Rectal smooth muscle tissue (tissue), 1 donor: ENCODE results near the gene MAPK4.
A peak's percentile ranks its signal among the peaks of the same experiment; 100 is the strongest.

Source experiments
- H3K27ac ChIP-seq: one replicate; pipeline ENCODE4 v1.7.0; 2013; ENCODE audit warnings: low read depth, low read length, inconsistent platforms
- H3K27me3 ChIP-seq: one replicate; pipeline ENCODE4 v1.7.0; 2013; ENCODE audit warnings: low read length; ENCODE audit not compliant: control insufficient read depth, insufficient read depth
- H3K36me3 ChIP-seq: one replicate; pipeline ENCODE4 v1.7.0; 2013; ENCODE audit warnings: low read length; ENCODE audit not compliant: control insufficient read depth, insufficient read depth
- H3K4me1 ChIP-seq: one replicate; pipeline ENCODE4 v1.7.0; 2013; ENCODE audit warnings: low read length; ENCODE audit not compliant: control insufficient read depth, insufficient read depth
- H3K4me3 ChIP-seq: one replicate; pipeline ENCODE4 v1.7.0; 2013; ENCODE audit warnings: low read length
- H3K9ac ChIP-seq: one replicate; pipeline ENCODE4 v1.7.0; 2013; ENCODE audit warnings: low read length

MAPK4 gene

DNA sequence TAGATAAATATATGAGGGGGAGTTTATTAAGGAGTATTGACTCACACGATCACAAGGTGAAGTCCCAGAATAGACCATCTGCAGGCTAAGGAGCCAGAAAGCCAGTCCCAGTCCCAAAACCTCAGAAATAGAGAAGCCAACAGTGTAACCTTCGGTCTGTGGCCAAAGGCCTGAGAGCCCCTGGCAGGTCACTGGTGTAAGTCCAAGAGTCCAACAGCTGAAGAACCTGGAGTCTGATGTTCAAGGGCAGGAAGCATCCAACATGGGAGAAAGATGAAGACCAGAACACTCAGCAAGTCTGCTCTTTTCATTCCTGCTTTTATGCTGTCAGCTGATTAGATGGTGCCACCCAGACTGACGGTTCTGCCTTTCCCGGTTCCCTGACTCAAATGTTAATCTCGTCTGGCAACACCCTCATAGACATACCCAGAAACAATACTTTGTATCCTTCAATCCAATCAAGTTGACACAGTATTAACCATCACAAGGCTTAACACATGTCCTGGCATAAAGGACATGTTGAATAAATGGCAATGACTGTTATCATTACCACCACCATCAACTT lies 56.7 kb downstream of the MAPK4 start:
- no peaks in the 10 kb centered on the region for H3K27me3 ChIP-seq
- no peak overlapping the region for H3K27ac ChIP-seq
- H3K36me3 ChIP-seq: no peaks in the 10 kb centered on the region
- H3K4me1 ChIP-seq: peaks cover 16% of the 10 kb centered on the region
- H3K4me3 ChIP-seq: no peak overlapping the region
- H3K9ac ChIP-seq: no peak overlapping the region

DNA sequence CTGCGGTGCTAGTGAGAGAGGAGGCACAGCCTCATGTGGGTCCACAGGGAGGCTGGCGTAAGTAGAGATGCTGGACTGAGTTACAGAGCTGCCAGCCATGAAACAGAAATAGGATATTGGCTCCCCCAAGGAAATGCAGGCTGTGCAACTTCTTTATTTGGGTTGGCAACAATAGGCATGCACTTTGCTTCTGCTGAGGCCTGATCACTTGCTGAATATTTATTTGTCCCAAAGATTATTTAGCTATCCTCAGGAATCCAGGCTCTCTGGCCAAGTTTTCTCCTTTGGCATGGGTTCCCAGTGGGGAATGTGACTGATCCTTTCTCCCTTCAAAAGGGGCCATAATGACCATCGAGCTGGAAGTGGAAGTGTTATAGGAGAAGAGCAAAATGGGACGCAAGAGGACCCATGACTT lies 60.0 kb downstream of the MAPK4 start:
- H3K9ac ChIP-seq: no peak overlapping the region
- peaks cover 22% of the 10 kb centered on the region for H3K4me1 ChIP-seq
- H3K27ac ChIP-seq: peak overlapping the region; percentile 73
- no peaks in the 10 kb centered on the region for H3K36me3 ChIP-seq
- no peak overlapping the region for H3K4me3 ChIP-seq
- H3K27me3 ChIP-seq: no peaks in the 10 kb centered on the region

DNA sequence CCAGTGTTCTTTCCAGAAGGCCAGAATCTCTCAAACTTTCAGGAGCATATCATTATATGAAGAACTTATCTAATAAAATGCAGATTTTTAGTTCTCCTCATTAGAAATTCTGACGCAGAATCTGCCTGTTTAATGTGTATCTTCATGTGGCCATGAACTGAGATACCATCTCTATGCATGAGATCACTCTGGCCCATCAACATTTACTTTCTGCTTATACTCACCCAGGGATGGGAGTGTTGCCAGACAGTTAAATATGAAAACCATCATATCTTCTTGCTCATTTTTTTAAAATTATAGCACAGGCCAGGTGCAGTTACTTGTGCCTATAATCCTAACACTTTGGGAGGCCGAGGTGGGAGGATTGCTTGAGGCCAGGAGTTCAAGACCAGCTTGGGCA lies 60.4 kb downstream of the MAPK4 start:
- Histone ChIP-seq H3K4me1 (peaks cover 22% of the 10 kb centered on the region), H3K27ac (peak overlapping the region; percentile 73), H3K9ac (no peak overlapping the region), H3K4me3 (no peak overlapping the region), H3K27me3 (no peaks in the 10 kb centered on the region), H3K36me3 (no peaks in the 10 kb centered on the region)

DNA sequence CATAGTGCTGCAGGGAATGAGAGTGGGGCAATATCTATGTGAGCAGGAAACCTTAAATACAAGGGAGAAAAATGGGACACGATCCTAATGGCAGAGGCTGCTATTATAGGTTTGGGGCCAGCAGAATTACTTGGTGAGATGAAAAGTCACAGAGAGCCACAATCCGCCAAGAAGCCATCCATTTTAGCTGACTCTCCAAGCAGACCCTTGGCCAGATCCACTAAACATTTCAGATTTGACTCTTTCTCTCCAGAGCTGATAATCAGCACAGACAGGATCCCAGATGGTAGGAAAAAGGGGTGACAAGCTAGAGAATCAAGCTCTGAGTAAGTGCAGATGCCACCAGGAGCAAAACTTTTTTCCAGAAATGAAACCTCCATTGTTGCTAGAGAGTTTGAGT lies 61.5 kb downstream of the MAPK4 start:
- no peaks in the 10 kb centered on the region for H3K36me3 ChIP-seq
- H3K4me3 ChIP-seq: no peak overlapping the region
- no peaks in the 10 kb centered on the region for H3K27me3 ChIP-seq
- H3K27ac ChIP-seq: peak overlapping the region; percentile 40
- no peak overlapping the region for H3K9ac ChIP-seq
- peaks cover 22% of the 10 kb centered on the region for H3K4me1 ChIP-seq

DNA sequence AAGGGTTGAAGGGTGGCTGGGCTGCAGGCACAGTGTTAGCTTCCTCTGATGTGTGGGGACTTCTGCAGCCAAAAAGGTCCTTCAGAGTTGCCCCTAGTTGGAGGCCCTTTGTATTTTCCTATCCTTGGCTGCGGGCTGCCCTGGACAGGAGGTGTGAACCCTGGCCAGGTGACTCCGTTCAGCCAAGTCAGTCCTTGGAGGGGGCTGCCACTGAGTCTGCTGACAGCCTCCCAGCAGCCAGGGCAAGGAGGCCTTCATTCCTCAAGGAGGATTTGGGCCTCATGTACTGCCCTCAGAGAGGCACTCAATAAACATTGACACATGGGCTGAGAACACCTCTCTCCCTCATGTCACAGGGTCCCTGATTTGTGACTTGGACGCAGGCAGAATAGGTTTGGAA lies 62.4 kb downstream of the MAPK4 start:
- Histone ChIP-seq H3K4me1 (peaks cover 22% of the 10 kb centered on the region), H3K27ac (no peak overlapping the region), H3K36me3 (no peaks in the 10 kb centered on the region), H3K27me3 (no peaks in the 10 kb centered on the region), H3K4me3 (no peak overlapping the region), H3K9ac (no peak overlapping the region)

DNA sequence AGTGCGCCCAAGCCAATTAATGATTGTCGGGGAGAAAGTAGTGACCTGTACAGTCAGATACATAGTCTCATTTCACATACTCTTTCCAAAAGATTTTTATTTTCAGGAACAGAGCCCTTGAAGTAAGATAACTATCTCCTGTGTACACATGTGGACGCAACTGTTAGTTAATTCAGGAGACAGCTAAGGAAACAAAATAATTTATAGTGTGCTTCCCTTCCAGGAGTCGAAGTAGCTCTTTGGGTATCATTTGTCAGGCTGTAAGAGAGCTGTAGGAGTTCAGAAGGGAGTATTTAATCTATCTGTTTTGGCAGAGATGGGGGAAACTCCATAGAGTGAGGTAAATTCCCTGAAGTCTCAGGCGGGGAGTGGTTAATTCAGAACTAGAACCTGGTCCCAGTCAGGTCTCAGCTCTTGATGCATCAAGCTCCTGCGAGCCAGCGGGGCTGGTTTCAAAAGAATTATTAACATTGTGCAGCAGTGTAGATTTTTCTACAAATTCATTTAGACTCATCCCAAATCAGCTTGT lies 63.0 kb downstream of the MAPK4 start:
- H3K4me1 ChIP-seq: peaks cover 22% of the 10 kb centered on the region
- H3K27ac ChIP-seq: no peak overlapping the region
- no peak overlapping the region for H3K9ac ChIP-seq
- H3K4me3 ChIP-seq: no peak overlapping the region
- H3K27me3 ChIP-seq: no peaks in the 10 kb centered on the region
- H3K36me3 ChIP-seq: no peaks in the 10 kb centered on the region

DNA sequence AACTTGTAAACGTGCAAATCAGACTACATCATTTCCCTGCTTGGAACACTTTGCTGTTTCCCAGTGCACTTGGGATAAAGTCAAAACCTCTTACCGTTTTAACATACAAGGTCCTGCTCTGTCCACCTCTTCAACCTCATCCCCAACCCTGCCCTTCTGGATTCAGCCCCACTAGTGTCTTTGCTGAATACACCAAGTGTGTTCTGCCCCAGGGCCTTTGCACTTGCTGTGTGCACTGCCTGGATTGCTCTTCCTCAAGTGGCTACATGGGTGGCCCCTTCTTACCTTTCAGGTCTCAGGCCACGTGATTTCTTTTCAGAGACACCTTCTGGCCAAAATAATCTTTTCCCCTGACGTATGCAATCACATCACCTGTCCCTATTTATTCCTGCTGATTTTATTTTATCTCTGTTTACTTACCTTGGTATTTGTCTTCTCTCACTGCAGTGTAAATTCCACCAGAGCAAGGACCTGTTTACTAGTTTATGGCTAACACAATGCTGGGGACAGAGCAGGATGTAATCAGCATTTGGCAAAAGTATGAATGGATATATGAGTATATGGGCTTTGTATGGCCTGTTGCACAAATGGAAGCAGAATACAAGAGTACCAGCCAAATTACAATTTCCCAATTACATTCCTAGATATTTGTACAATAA lies 63.9 kb downstream of the MAPK4 start:
- no peaks in the 10 kb centered on the region for H3K36me3 ChIP-seq
- H3K4me1 ChIP-seq: peaks cover 22% of the 10 kb centered on the region
- H3K27ac ChIP-seq: no peak overlapping the region
- H3K4me3 ChIP-seq: no peak overlapping the region
- H3K27me3 ChIP-seq: no peaks in the 10 kb centered on the region
- no peak overlapping the region for H3K9ac ChIP-seq

DNA sequence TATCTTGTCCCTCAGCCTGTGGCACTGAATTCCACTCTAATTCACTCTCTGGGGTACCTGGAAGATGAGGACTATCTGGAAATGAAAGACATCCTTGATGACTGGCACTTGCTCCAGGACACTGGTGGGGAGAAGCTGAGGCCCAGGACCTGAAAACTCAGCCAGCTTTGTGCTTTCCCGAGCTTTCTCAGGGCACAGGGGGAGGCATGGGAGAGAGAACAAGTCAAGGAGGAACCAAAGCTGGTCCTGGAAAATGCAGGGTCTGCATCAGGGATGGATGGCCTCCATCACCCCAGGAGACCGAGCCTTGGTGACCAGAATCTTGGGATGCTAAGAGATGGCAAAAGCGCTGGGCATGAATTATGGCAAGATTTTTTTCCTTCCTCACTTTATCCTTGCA lies 65.1 kb downstream of the MAPK4 start:
- Histone ChIP-seq H3K4me1 (peaks cover 23% of the 10 kb centered on the region), H3K27me3 (no peaks in the 10 kb centered on the region), H3K27ac (no peak overlapping the region), H3K4me3 (no peak overlapping the region), H3K36me3 (no peaks in the 10 kb centered on the region), H3K9ac (no peak overlapping the region)

DNA sequence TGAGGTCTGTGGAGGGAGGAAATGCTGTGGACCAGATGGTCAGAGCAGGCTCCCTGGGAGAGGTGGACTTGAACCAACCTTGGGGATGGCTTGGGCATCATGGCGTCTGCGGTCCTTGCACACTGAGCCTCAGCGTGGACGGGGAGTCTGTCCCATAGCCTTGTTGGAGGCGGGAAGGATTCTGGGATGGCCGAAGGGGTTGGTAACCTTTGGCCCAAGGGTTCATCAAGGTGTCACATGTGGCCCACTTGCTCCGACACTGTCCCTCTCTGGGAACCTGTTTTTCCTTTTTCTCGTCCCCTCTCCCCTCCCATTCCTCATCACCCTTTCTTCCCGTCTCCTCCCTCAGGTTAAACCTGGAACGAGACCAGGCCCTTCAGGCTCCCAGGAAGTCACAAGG lies 66.4 kb downstream of the MAPK4 start:
- peaks cover 14% of the 10 kb centered on the region for H3K4me1 ChIP-seq
- H3K27ac ChIP-seq: no peak overlapping the region
- no peaks in the 10 kb centered on the region for H3K36me3 ChIP-seq
- no peak overlapping the region for H3K9ac ChIP-seq
- no peaks in the 10 kb centered on the region for H3K27me3 ChIP-seq
- no peak overlapping the region for H3K4me3 ChIP-seq

DNA sequence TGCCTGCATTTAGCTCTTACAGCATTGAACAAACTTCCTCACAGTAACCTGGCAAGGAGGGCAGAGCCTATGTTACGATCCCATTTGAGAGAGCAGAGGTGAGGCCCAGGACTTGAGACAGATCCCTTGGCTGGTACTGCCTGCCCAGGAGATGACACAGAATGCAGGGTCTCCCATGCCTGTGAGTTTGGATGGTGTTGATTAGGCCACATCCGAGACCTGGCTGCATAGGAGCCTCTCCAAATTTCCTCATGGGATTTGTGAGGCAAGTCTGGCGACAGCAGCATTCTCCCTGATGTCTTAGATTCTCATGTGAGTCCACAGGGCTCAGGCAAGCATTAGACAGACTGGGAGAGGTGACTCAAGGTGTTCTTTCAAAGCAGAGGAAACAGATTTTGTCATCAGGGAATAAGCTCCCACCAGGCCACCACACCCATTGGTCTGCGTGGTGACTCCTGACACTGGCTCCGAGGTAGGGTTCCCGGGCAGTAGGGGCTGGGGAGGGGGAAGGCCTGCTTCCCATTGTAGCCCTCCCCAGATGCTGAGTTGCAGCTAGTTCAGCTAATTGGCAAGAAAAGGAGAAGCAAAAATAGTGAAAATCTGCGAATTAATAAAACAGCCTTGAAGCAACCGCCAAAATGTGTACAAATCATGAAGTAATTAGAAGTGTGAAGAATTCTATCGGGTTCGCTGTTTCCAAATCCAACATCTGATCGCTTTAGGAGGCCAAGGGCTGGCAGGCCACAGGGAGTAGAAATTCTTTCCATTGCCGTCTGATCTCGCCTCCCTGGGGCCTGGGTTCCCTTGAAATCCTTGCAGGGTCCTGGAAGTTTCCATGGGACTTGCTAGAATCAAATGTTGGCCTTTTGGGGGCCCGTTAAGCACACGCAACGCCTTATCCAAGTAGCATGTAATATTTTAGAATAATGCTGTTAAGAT lies 68.0 kb downstream of the MAPK4 start:
- Histone ChIP-seq H3K4me3 (no peak overlapping the region), H3K27ac (no peak overlapping the region), H3K9ac (no peak overlapping the region), H3K36me3 (no peaks in the 10 kb centered on the region), H3K4me1 (peaks cover 9% of the 10 kb centered on the region), H3K27me3 (no peaks in the 10 kb centered on the region)

DNA sequence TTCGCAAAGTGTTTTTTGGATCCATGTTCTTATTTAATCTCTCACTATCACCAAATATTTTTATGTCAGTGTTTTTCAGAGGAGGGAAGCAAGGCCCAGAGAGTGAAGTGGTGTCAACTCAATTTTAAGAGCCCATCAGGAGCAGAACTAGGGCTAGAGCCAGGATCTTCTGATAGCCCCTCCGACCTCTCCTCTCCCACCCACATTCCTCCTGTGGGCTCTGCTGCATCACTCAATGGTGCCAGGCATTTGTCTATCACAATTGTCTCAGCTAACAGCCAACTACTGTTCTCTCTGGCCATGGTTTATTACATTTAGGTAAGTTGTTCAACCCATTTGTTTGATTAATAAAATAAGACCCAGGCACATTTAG lies 68.6 kb downstream of the MAPK4 start:
- H3K27ac ChIP-seq: peak overlapping the region; percentile 68
- peaks cover 13% of the 10 kb centered on the region for H3K4me1 ChIP-seq
- H3K9ac ChIP-seq: no peak overlapping the region

DNA sequence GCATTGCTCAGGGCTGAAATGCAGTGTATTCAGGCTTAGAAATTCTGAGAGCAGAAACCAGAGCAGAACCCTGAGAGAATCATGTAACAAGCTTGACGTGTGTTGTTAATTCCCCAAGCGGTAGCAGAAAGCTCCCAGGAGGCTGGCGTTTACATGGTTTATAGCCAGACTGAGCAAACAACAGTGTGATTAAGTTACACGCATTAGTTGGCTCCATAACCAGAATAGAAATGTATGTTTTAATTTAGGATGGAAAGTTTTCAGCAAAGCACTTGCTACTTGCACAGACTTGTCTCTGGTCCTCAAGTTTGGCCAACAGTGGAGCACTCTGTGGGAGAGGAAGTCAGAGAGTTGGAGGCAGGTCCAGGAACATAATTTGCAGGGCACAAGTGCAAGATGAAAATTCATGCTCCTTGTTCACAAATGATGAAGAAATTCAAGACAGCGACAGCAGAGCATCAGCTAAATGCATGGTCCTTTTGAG lies 69.3 kb downstream of the MAPK4 start:
- Histone ChIP-seq H3K27me3 (no peaks in the 10 kb centered on the region), H3K27ac (peak overlapping the region; percentile 68), H3K9ac (no peak overlapping the region), H3K4me1 (peaks cover 13% of the 10 kb centered on the region), H3K4me3 (no peak overlapping the region), H3K36me3 (no peaks in the 10 kb centered on the region)

More for the DNA sequence above, 68.6 kb downstream of the MAPK4 start:
- Histone ChIP-seq H3K4me3 (no peak overlapping the region), H3K27me3 (no peaks in the 10 kb centered on the region), H3K36me3 (no peaks in the 10 kb centered on the region)
